SK-N-SH (cell line): ENCODE results near the gene BCAS4.

Experiments used
- CTCF ChIP-seq: fragments of 200-600 bp; sonication (generic); IDR thresholded peaks from 2 replicates; pipeline ENCODE4 v1.6.1; 2017; ENCODE audit warnings: antibody characterized with exemption, mild to moderate bottlenecking, moderate library complexity
- EP300 ChIP-seq, 2 experiments: IDR thresholded peaks; 2 replicates each; pipeline versions ENCODE4 v1.4.0 to v1.6.1; 2012; ENCODE audit warnings: borderline replicate concordance in 1 of 2, low read depth in 1 of 2, low read length in 1 of 2
- EZH2phosphoT487 ChIP-seq: fragments of 200-600 bp; sonication (generic); IDR thresholded peaks from 2 replicates; pipeline ENCODE4 v1.6.1; 2017; ENCODE audit warnings: low read depth, mixed run types, mild to moderate bottlenecking, antibody characterized with exemption, moderate library complexity, borderline replicate concordance
- FOXM1 ChIP-seq: IDR thresholded peaks from 2 replicates; pipeline ENCODE4 v1.4.0; 2012; ENCODE audit warnings: low read depth, mild to moderate bottlenecking
- MAX ChIP-seq: IDR thresholded peaks from 2 replicates; pipeline ENCODE4 v1.4.0; 2012; ENCODE audit warnings: low read depth
- POLR2AphosphoS5 ChIP-seq: IDR thresholded peaks from 2 replicates; pipeline ENCODE4 v1.6.1; 2012; ENCODE audit warnings: low read depth, low read length
- RAD21 ChIP-seq: IDR thresholded peaks from 2 replicates; pipeline ENCODE4 v1.6.1; 2012; ENCODE audit warnings: mild to moderate bottlenecking, low read length
- REST ChIP-seq: IDR thresholded peaks from 2 replicates; pipeline ENCODE4 v1.6.1; 2012; ENCODE audit warnings: mild to moderate bottlenecking, low read depth, low read length, moderate library complexity
- YY1 ChIP-seq: IDR thresholded peaks from 2 replicates; pipeline ENCODE4 v1.4.0; 2012; ENCODE audit warnings: low read depth, mild to moderate bottlenecking

GRCh38 chr20:50797142-50797541 lies 2.3 kb downstream of the BCAS4 start:
- TF ChIP-seq FOXM1 = no peak
- TF ChIP-seq POLR2AphosphoS5 = no peak
- no peak for TF ChIP-seq MAX
- no peak for TF ChIP-seq REST
- no peak for TF ChIP-seq CTCF
- TF ChIP-seq YY1 = no peak
- TF ChIP-seq EP300 (IDR thresholded peaks at IDR 0.05; ENCODE audit: borderline replicate concordance in 1 of 2, low read depth in 1 of 2, low read length in 1 of 2) = no peak
- TF ChIP-seq RAD21 = no peak
- TF ChIP-seq EZH2phosphoT487 = no peak
